Mononuclear cell (primary cell): Measurements from ENCODE around the gene KCNQ1. TPM values are rescaled to one million over a fixed set of nuclear protein-coding genes. Genes with fewer than 3 reads are reported as not detected.

Experiments
- H3K27me3 ChIP-seq: 2 replicates; pipeline ENCODE4 v1.6.0; 2011; ENCODE audit warnings: low read length, control low read depth; ENCODE audit not compliant: insufficient read depth
- H3K4me1 ChIP-seq: 2 replicates; pipeline ENCODE4 v1.5.1; 2011; ENCODE audit warnings: mild to moderate bottlenecking, low read length, control low read depth; ENCODE audit not compliant: insufficient read depth
- H3K4me3 ChIP-seq: 2 replicates; pipeline ENCODE4 v1.5.1; 2011; ENCODE audit warnings: mild to moderate bottlenecking, low read length, moderate library complexity
- H3K9me3 ChIP-seq: 2 replicates; pipeline ENCODE4 v1.5.1; 2011; ENCODE audit warnings: low read depth, mild to moderate bottlenecking, control low read depth, low read length
- total RNA-seq: library from RNA; depleted of rRNA; stranded (reverse); fragments of >200 nt; gene quantifications from one replicate; pipeline ENCODE4 v1.2.3, GENCODE V29; 2012

The KCNQ1 gene
- total RNA-seq, 1 donor, result 12.7 TPM

- Histone ChIP-seq H3K4me3 (no peak overlapping the region), H3K9me3 (no peaks in the 10 kb centered on the region), H3K4me1 (no peaks in the 10 kb centered on the region), H3K27me3 (no peaks in the 10 kb centered on the region)
These were observed 315.5 kb downstream of the KCNQ1 start for GRCh38 chr11:2760196-2760871.

GRCh38 chr11:2761131-2762030 lies 316.6 kb downstream of the KCNQ1 start:
- no peaks in the 10 kb centered on the region for H3K27me3 ChIP-seq
- no peaks in the 10 kb centered on the region for H3K4me1 ChIP-seq
- no peaks in the 10 kb centered on the region for H3K9me3 ChIP-seq
- no peak overlapping the region for H3K4me3 ChIP-seq

- Histone ChIP-seq H3K4me1 (no peaks in the 10 kb centered on the region), H3K4me3 (no peak overlapping the region), H3K9me3 (no peaks in the 10 kb centered on the region), H3K27me3 (no peaks in the 10 kb centered on the region)
These were observed 317.2 kb downstream of the KCNQ1 start for GRCh38 chr11:2762031-2762380.

GRCh38 chr11:2762451-2762850 lies 317.6 kb downstream of the KCNQ1 start:
- H3K9me3 ChIP-seq, result no peaks in the 10 kb centered on the region
- no peaks in the 10 kb centered on the region for H3K4me1 ChIP-seq
- no peaks in the 10 kb centered on the region for H3K27me3 ChIP-seq
- no peak overlapping the region for H3K4me3 ChIP-seq

- H3K9me3 ChIP-seq, result no peaks in the 10 kb centered on the region
- H3K27me3 ChIP-seq, result no peaks in the 10 kb centered on the region
- no peaks in the 10 kb centered on the region for H3K4me1 ChIP-seq
- H3K4me3 ChIP-seq, result no peak overlapping the region
These were observed 319.2 kb downstream of the KCNQ1 start for GRCh38 chr11:2763984-2764383.

- H3K4me1 ChIP-seq, result no peaks in the 10 kb centered on the region
- H3K4me3 ChIP-seq, result no peak overlapping the region
- H3K27me3 ChIP-seq, result no peaks in the 10 kb centered on the region
These were observed 320.7 kb downstream of the KCNQ1 start for GRCh38 chr11:2765491-2765890.

GRCh38 chr11:2766166-2766565 lies 321.4 kb downstream of the KCNQ1 start:
- Histone ChIP-seq H3K4me3 (no peak overlapping the region), H3K4me1 (no peaks in the 10 kb centered on the region), H3K27me3 (no peaks in the 10 kb centered on the region), H3K9me3 (no peaks in the 10 kb centered on the region)

More at GRCh38 chr11:2765491-2765890, 320.7 kb downstream of the KCNQ1 start:
- no peaks in the 10 kb centered on the region for H3K9me3 ChIP-seq

- Histone ChIP-seq H3K4me3 (no peak overlapping the region), H3K27me3 (no peaks in the 10 kb centered on the region), H3K4me1 (no peaks in the 10 kb centered on the region), H3K9me3 (no peaks in the 10 kb centered on the region)
These were observed 322.3 kb downstream of the KCNQ1 start for GRCh38 chr11:2767071-2767470.

- H3K27me3 ChIP-seq, result no peaks in the 10 kb centered on the region
- H3K4me1 ChIP-seq, result no peaks in the 10 kb centered on the region
- no peaks in the 10 kb centered on the region for H3K9me3 ChIP-seq
- H3K4me3 ChIP-seq, result no peak overlapping the region
These were observed 323.0 kb downstream of the KCNQ1 start for GRCh38 chr11:2767801-2768200.

GRCh38 chr11:2768471-2769408 lies 323.9 kb downstream of the KCNQ1 start:
- Histone ChIP-seq H3K27me3 (no peaks in the 10 kb centered on the region), H3K4me3 (no peak overlapping the region), H3K4me1 (no peaks in the 10 kb centered on the region), H3K9me3 (no peaks in the 10 kb centered on the region)

GRCh38 chr11:2769409-2770095 lies 324.7 kb downstream of the KCNQ1 start:
- Histone ChIP-seq H3K9me3 (no peaks in the 10 kb centered on the region), H3K27me3 (no peaks in the 10 kb centered on the region), H3K4me3 (no peak overlapping the region)

GRCh38 chr11:2770096-2770751 lies 325.4 kb downstream of the KCNQ1 start:
- Histone ChIP-seq H3K4me3 (no peak overlapping the region), H3K4me1 (no peaks in the 10 kb centered on the region), H3K9me3 (no peaks in the 10 kb centered on the region), H3K27me3 (no peaks in the 10 kb centered on the region)

More at GRCh38 chr11:2769409-2770095, 324.7 kb downstream of the KCNQ1 start:
- H3K4me1 ChIP-seq, result no peaks in the 10 kb centered on the region

- H3K9me3 ChIP-seq, result no peaks in the 10 kb centered on the region
- no peaks in the 10 kb centered on the region for H3K27me3 ChIP-seq
- H3K4me3 ChIP-seq, result no peak overlapping the region
- H3K4me1 ChIP-seq, result no peaks in the 10 kb centered on the region
These were observed 326.0 kb downstream of the KCNQ1 start for GRCh38 chr11:2770761-2771301.
